Mesenchymal stem cell (in vitro differentiated cells and primary cell): ENCODE results near the gene KCNAB2.

Source experiments
- DNase-seq: peaks from one replicate; pipeline ENCODE4 v3.0.0-alpha.2; 2013
- H2AFZ ChIP-seq: one replicate; pipeline ENCODE4 v1.6.1; 2013; ENCODE audit warnings: low read depth, mild to moderate bottlenecking, control low read depth, inconsistent platforms, low read length, moderate library complexity
- H2AK5ac ChIP-seq: 2 replicates; pipeline ENCODE4 v1.6.1; 2013; ENCODE audit warnings: low read length, moderate library complexity, mild to moderate bottlenecking, inconsistent platforms; ENCODE audit not compliant: severe bottlenecking
- H2BK120ac ChIP-seq: one replicate; pipeline ENCODE4 v1.6.1; 2013; ENCODE audit warnings: low read depth, mild to moderate bottlenecking, inconsistent platforms, low read length, moderate library complexity
- H2BK12ac ChIP-seq, 2 experiments: one replicate each; pipeline ENCODE4 v1.6.1; 2013; ENCODE audit warnings: inconsistent platforms in 2 of 2, low read length in 2 of 2, mild to moderate bottlenecking in 2 of 2, moderate library complexity in 2 of 2, control low read depth in 1 of 2
- H2BK15ac ChIP-seq: one replicate; pipeline ENCODE4 v1.6.1; 2013; ENCODE audit warnings: mild to moderate bottlenecking, low read depth, inconsistent platforms; ENCODE audit not compliant: poor library complexity, severe bottlenecking
- H2BK5ac ChIP-seq: 2 replicates; pipeline ENCODE4 v1.6.1; 2013; ENCODE audit warnings: low read depth, mild to moderate bottlenecking, low read length, control low read depth, inconsistent platforms; ENCODE audit not compliant: poor library complexity, severe bottlenecking
- H3K14ac ChIP-seq, 2 experiments: one replicate each; pipeline ENCODE4 v1.6.1; 2013; ENCODE audit warnings: inconsistent platforms in 2 of 2, low read length in 2 of 2, control low read depth in 1 of 2, mild to moderate bottlenecking in 1 of 2, moderate library complexity in 1 of 2
- H3K18ac ChIP-seq, 2 experiments: one replicate each; pipeline ENCODE4 v1.6.1; 2013; ENCODE audit warnings: inconsistent platforms in 2 of 2, low read length in 2 of 2, control low read depth in 1 of 2, low read depth in 1 of 2, mild to moderate bottlenecking in 1 of 2
- H3K23ac ChIP-seq, 2 experiments: one replicate each; pipeline ENCODE4 v1.6.1; 2013; ENCODE audit warnings: inconsistent platforms in 2 of 2, low read length in 2 of 2, mild to moderate bottlenecking in 2 of 2, moderate library complexity in 2 of 2, control low read depth in 1 of 2
- H3K27ac ChIP-seq: 2 replicates; pipeline ENCODE4 v1.5.1; 2013; ENCODE audit warnings: mild to moderate bottlenecking, moderate library complexity, low read length, control low read depth, inconsistent platforms; ENCODE audit not compliant: poor library complexity, severe bottlenecking
- H3K27me3 ChIP-seq, 2 experiments: 2 replicates each; pipeline versions ENCODE4 v1.6.1 to v1.7.0; 2013; ENCODE audit warnings: low read length in 2 of 2, mild to moderate bottlenecking in 2 of 2, moderate library complexity in 2 of 2, control low read depth in 1 of 2, inconsistent platforms in 1 of 2; ENCODE audit not compliant: control insufficient read depth in 1 of 2, insufficient read depth in 1 of 2
- H3K36me3 ChIP-seq, 2 experiments: 2 replicates each; pipeline versions ENCODE4 v1.6.1 to v1.7.0; 2013; ENCODE audit warnings: low read length in 2 of 2, control low read depth in 1 of 2, inconsistent platforms in 1 of 2, low read depth in 1 of 2, mild to moderate bottlenecking in 1 of 2; ENCODE audit not compliant: insufficient read depth in 2 of 2, control insufficient read depth in 1 of 2
- H3K4ac ChIP-seq, 2 experiments: one replicate each; pipeline ENCODE4 v1.6.1; 2013; ENCODE audit warnings: inconsistent platforms in 2 of 2, low read length in 2 of 2, mild to moderate bottlenecking in 2 of 2, moderate library complexity in 2 of 2, control low read depth in 1 of 2, low read depth in 1 of 2
- H3K4me1 ChIP-seq: 2 replicates; pipeline ENCODE4 v1.6.1; 2013; ENCODE audit warnings: low read depth, low read length, control low read depth; ENCODE audit not compliant: control insufficient read depth, insufficient read depth
- H3K4me2 ChIP-seq: 2 replicates; pipeline ENCODE4 v1.6.1; 2013; ENCODE audit warnings: low read length, mild to moderate bottlenecking, inconsistent platforms; ENCODE audit not compliant: poor library complexity, severe bottlenecking
- H3K4me3 ChIP-seq, 2 experiments: 2 replicates each; pipeline versions ENCODE4 v1.5.1 to v1.7.0; 2013; ENCODE audit warnings: low read length in 2 of 2, mild to moderate bottlenecking in 2 of 2, control low read depth in 1 of 2, low read depth in 1 of 2; ENCODE audit not compliant: insufficient read depth in 1 of 2
- H3K79me1 ChIP-seq: replicated peaks from 2 replicates; pipeline ENCODE4 v1.6.1; 2013; ENCODE audit warnings: mild to moderate bottlenecking, control low read depth, low read length, inconsistent platforms; ENCODE audit not compliant: poor library complexity, severe bottlenecking
- H3K9ac ChIP-seq: 2 replicates; pipeline ENCODE4 v1.7.0; 2013; ENCODE audit warnings: mild to moderate bottlenecking, low read length, moderate library complexity
- H3K9me3 ChIP-seq: 2 replicates; pipeline ENCODE4 v1.7.0; 2013; ENCODE audit warnings: mild to moderate bottlenecking, low read length; ENCODE audit not compliant: control insufficient read depth
- H4K8ac ChIP-seq: one replicate; pipeline ENCODE4 v1.6.1; 2013; ENCODE audit warnings: inconsistent platforms, mild to moderate bottlenecking, low read length, moderate library complexity
- H4K91ac ChIP-seq: one replicate; pipeline ENCODE4 v1.6.1; 2013; ENCODE audit warnings: mild to moderate bottlenecking, low read length, inconsistent platforms
- whole genome bisulfite sequencing: methylation state at CpG from one replicate; pipeline ENCODE4 v1.1.7; 2013; ENCODE audit warnings: mixed read lengths; 5-methylcytosine and 5-hydroxymethylcytosine counted together

Gene KCNAB2

GRCh38 chr1:6092211-6092610, 46.5 kb downstream of the KCNAB2 start:
- Histone ChIP-seq H2BK5ac (no peak overlapping the region), H2AK5ac (no peak overlapping the region), H3K23ac (no peak overlapping the region), H2AFZ (no peak overlapping the region), H2BK15ac (no peak overlapping the region), H3K9me3 (no peaks in the 10 kb centered on the region), H3K4ac (no peak overlapping the region), H3K4me3 (no peak overlapping the region), H2BK120ac (no peak overlapping the region), H4K91ac (no peak overlapping the region), H3K4me1 (peaks cover 1% of the 10 kb centered on the region), H3K36me3 (no peaks in the 10 kb centered on the region), H2BK12ac (no peak overlapping the region), H3K27me3 (peaks cover 10 to 23% of the 10 kb centered on the region in 2 experiments), H3K9ac (no peak overlapping the region), H3K27ac (no peak overlapping the region), H3K14ac (no peak overlapping the region), H3K79me1 (no peaks in the 10 kb centered on the region), H4K8ac (no peak overlapping the region), H3K18ac (no peak overlapping the region), H3K4me2 (no peak overlapping the region)
- no peak for DNase-seq
- WGBS, result 89% methylated on average over 10 of the region's 10 CpGs

- no peaks in the 10 kb centered on the region for H3K9me3 ChIP-seq
- H3K4me1 ChIP-seq, result peaks cover 1% of the 10 kb centered on the region
- peaks cover 8 to 23% of the 10 kb centered on the region in 2 experiments for H3K27me3 ChIP-seq
- no peak overlapping the region for H3K4me2 ChIP-seq
- H3K18ac ChIP-seq, result no peak overlapping the region
- no peak overlapping the region for H3K27ac ChIP-seq
- no peak overlapping the region for H2BK15ac ChIP-seq
- H2BK5ac ChIP-seq, result no peak overlapping the region
- H3K36me3 ChIP-seq, result no peaks in the 10 kb centered on the region
- no peak overlapping the region for H2AFZ ChIP-seq
- H3K14ac ChIP-seq, result no peak overlapping the region
- no peak overlapping the region for H2AK5ac ChIP-seq
- WGBS, result 86% methylated on average over 8 of the region's 10 CpGs
- no peak overlapping the region for H3K4ac ChIP-seq
- no peaks in the 10 kb centered on the region for H3K79me1 ChIP-seq
- DNase-seq, result no peak
- no peak overlapping the region for H3K4me3 ChIP-seq
- H4K91ac ChIP-seq, result no peak overlapping the region
- H2BK12ac ChIP-seq, result no peak overlapping the region
- H3K23ac ChIP-seq, result no peak overlapping the region
- H3K9ac ChIP-seq, result no peak overlapping the region
- no peak overlapping the region for H4K8ac ChIP-seq
- no peak overlapping the region for H2BK120ac ChIP-seq
Measured at GRCh38 chr1:6093071-6093470, 47.4 kb downstream of the KCNAB2 start.

- H4K8ac ChIP-seq, result no peak overlapping the region
- no peaks in the 10 kb centered on the region for H3K9me3 ChIP-seq
- 82% methylated on average over 9 of the region's 9 CpGs for WGBS
- no peak overlapping the region for H3K9ac ChIP-seq
- no peak overlapping the region for H3K27ac ChIP-seq
- peaks cover 8 to 23% of the 10 kb centered on the region in 2 experiments for H3K27me3 ChIP-seq
- no peak overlapping the region for H3K23ac ChIP-seq
- no peaks in the 10 kb centered on the region for H3K36me3 ChIP-seq
- H3K4me3 ChIP-seq, result no peak overlapping the region
- no peak overlapping the region for H2BK5ac ChIP-seq
- H2BK12ac ChIP-seq, result no peak overlapping the region
- peaks cover 1% of the 10 kb centered on the region for H3K4me1 ChIP-seq
- H3K14ac ChIP-seq, result no peak overlapping the region
- H4K91ac ChIP-seq, result no peak overlapping the region
- H2BK120ac ChIP-seq, result no peak overlapping the region
- H2BK15ac ChIP-seq, result no peak overlapping the region
- no peaks in the 10 kb centered on the region for H3K79me1 ChIP-seq
- H3K4ac ChIP-seq, result no peak overlapping the region
- H2AFZ ChIP-seq, result no peak overlapping the region
- no peak overlapping the region for H3K18ac ChIP-seq
- no peak overlapping the region for H3K4me2 ChIP-seq
- no peak overlapping the region for H2AK5ac ChIP-seq
- DNase-seq, result no peak
Measured at GRCh38 chr1:6093611-6094010, 47.9 kb downstream of the KCNAB2 start.

GRCh38 chr1:6094246-6094645, 48.6 kb downstream of the KCNAB2 start:
- no peak overlapping the region for H2BK12ac ChIP-seq
- no peak overlapping the region for H3K18ac ChIP-seq
- H4K91ac ChIP-seq, result no peak overlapping the region
- H3K4ac ChIP-seq, result no peak overlapping the region
- no peak overlapping the region for H3K4me2 ChIP-seq
- no peak for DNase-seq
- H3K27ac ChIP-seq, result no peak overlapping the region
- H3K14ac ChIP-seq, result no peak overlapping the region
- no peak overlapping the region for H2BK120ac ChIP-seq
- H3K23ac ChIP-seq, result no peak overlapping the region
- no peak overlapping the region for H2BK15ac ChIP-seq
- no peak overlapping the region for H2AK5ac ChIP-seq
- H3K4me1 ChIP-seq, result no peaks in the 10 kb centered on the region
- H3K9ac ChIP-seq, result no peak overlapping the region
- 94% methylated on average over 19 of the region's 19 CpGs for WGBS
- no peak overlapping the region for H3K4me3 ChIP-seq
- H3K9me3 ChIP-seq, result no peaks in the 10 kb centered on the region
- H3K27me3 ChIP-seq, result peaks cover 8 to 23% of the 10 kb centered on the region in 2 experiments
- no peak overlapping the region for H2BK5ac ChIP-seq
- H2AFZ ChIP-seq, result no peak overlapping the region
- H3K79me1 ChIP-seq, result no peaks in the 10 kb centered on the region
- no peaks in the 10 kb centered on the region for H3K36me3 ChIP-seq
- no peak overlapping the region for H4K8ac ChIP-seq
